ENCODE measurements around the gene CPE.

The CPE gene

GRCh38 chr4:165437691-165438090 lies 58.9 kb downstream of the CPE start:
- no peak overlapping the region for H3K9ac ChIP-seq (ENCODE audit: low read length)
- no peaks in the 10 kb centered on the region for H3K9me3 ChIP-seq (ENCODE audit: insufficient read depth, low read length)
- TF ChIP-seq EZH2phosphoT487 (IDR thresholded peaks at IDR 0.05; ENCODE audit: low read depth) = no peak
- TF ChIP-seq CTCF (IDR thresholded peaks at IDR 0.05; ENCODE audit: low read depth, low read length) = no peak
- H3K36me3 ChIP-seq (replicated peaks; ENCODE audit: low read depth, low read length) = no peaks in the 10 kb centered on the region
- H3K27me3 ChIP-seq (ENCODE audit: low read depth, low read length) = no peaks in the 10 kb centered on the region
- H3K79me2 ChIP-seq (ENCODE audit: low read length) = no peaks in the 10 kb centered on the region
- H3K4me3 ChIP-seq (ENCODE audit: low read length) = no peak overlapping the region
- no peak overlapping the region for H3K4me2 ChIP-seq (ENCODE audit: low read length)
- no peak overlapping the region for H2AFZ ChIP-seq (ENCODE audit: low read depth, low read length)
- H4K20me1 ChIP-seq (ENCODE audit: insufficient read depth, low read length) = no peaks in the 10 kb centered on the region
- H3K27ac ChIP-seq (ENCODE audit: low read length) = no peak overlapping the region
- no peaks in the 10 kb centered on the region for H3K4me1 ChIP-seq (ENCODE audit: low read length)

GRCh38 chr4:165439344-165439743 lies 60.5 kb downstream of the CPE start:
- Histone ChIP-seq H3K79me2 (ENCODE audit: low read length) (no peaks in the 10 kb centered on the region), H4K20me1 (ENCODE audit: insufficient read depth, low read length) (no peaks in the 10 kb centered on the region), H3K27ac (ENCODE audit: low read length) (no peak overlapping the region), H3K4me2 (ENCODE audit: low read length) (no peak overlapping the region), H3K27me3 (ENCODE audit: low read depth, low read length) (no peaks in the 10 kb centered on the region), H3K36me3 (replicated peaks; ENCODE audit: low read depth, low read length) (no peaks in the 10 kb centered on the region), H3K4me3 (ENCODE audit: low read length) (no peak overlapping the region), H2AFZ (ENCODE audit: low read depth, low read length) (no peak overlapping the region), H3K4me1 (ENCODE audit: low read length) (no peaks in the 10 kb centered on the region), H3K9me3 (ENCODE audit: insufficient read depth, low read length) (no peaks in the 10 kb centered on the region), H3K9ac (ENCODE audit: low read length) (no peak overlapping the region)
- TF ChIP-seq EZH2phosphoT487 (IDR thresholded peaks at IDR 0.05; ENCODE audit: low read depth) (no peak), CTCF (IDR thresholded peaks at IDR 0.05; ENCODE audit: low read depth, low read length) (no peak)

- no peaks in the 10 kb centered on the region for H3K27me3 ChIP-seq (ENCODE audit: low read depth, low read length)
- no peak overlapping the region for H2AFZ ChIP-seq (ENCODE audit: low read depth, low read length)
- H3K36me3 ChIP-seq (replicated peaks; ENCODE audit: low read depth, low read length) = no peaks in the 10 kb centered on the region
- H3K79me2 ChIP-seq (ENCODE audit: low read length) = no peaks in the 10 kb centered on the region
- no peak overlapping the region for H3K9ac ChIP-seq (ENCODE audit: low read length)
- no peak for TF ChIP-seq CTCF (IDR thresholded peaks at IDR 0.05; ENCODE audit: low read depth, low read length)
- no peak for TF ChIP-seq EZH2phosphoT487 (IDR thresholded peaks at IDR 0.05; ENCODE audit: low read depth)
- no peak overlapping the region for H3K4me2 ChIP-seq (ENCODE audit: low read length)
- H3K4me1 ChIP-seq (ENCODE audit: low read length) = no peaks in the 10 kb centered on the region
- no peaks in the 10 kb centered on the region for H3K9me3 ChIP-seq (ENCODE audit: insufficient read depth, low read length)
- no peaks in the 10 kb centered on the region for H4K20me1 ChIP-seq (ENCODE audit: insufficient read depth, low read length)
- no peak overlapping the region for H3K27ac ChIP-seq (ENCODE audit: low read length)
- no peak overlapping the region for H3K4me3 ChIP-seq (ENCODE audit: low read length)
Observed at GRCh38 chr4:165439981-165440380, 61.2 kb downstream of the CPE start.

GRCh38 chr4:165440415-165441158 lies 61.8 kb downstream of the CPE start:
- Histone ChIP-seq H3K4me1 (ENCODE audit: low read length) (no peaks in the 10 kb centered on the region), H3K79me2 (ENCODE audit: low read length) (no peaks in the 10 kb centered on the region), H3K9me3 (ENCODE audit: insufficient read depth, low read length) (no peaks in the 10 kb centered on the region), H2AFZ (ENCODE audit: low read depth, low read length) (no peak overlapping the region), H3K36me3 (replicated peaks; ENCODE audit: low read depth, low read length) (no peaks in the 10 kb centered on the region), H3K27ac (ENCODE audit: low read length) (no peak overlapping the region), H3K9ac (ENCODE audit: low read length) (no peak overlapping the region), H3K27me3 (ENCODE audit: low read depth, low read length) (no peaks in the 10 kb centered on the region), H3K4me2 (ENCODE audit: low read length) (no peak overlapping the region), H4K20me1 (ENCODE audit: insufficient read depth, low read length) (no peaks in the 10 kb centered on the region), H3K4me3 (ENCODE audit: low read length) (no peak overlapping the region)
- TF ChIP-seq CTCF (IDR thresholded peaks at IDR 0.05; ENCODE audit: low read depth, low read length) = no peak
- no peak for TF ChIP-seq EZH2phosphoT487 (IDR thresholded peaks at IDR 0.05; ENCODE audit: low read depth)
